DOHH2 (cell line): ENCODE data around the gene AVPR1B.
"Not testable (repeated sequence)": the region's sequence is repeated elsewhere in the genome, so short reads cannot be mapped to it uniquely, and the experiment has no call there.

Experiments
- H3F3A ChIP-seq: fragments of 200-600 bp; sonication (generic), shearing (Covaris generic); 2 replicates; pipeline ENCODE4 v1.6.0; 2016; ENCODE audit warnings: antibody characterized with exemption, mild to moderate bottlenecking; ENCODE audit not compliant: control insufficient read depth, insufficient read depth
- H3K27ac ChIP-seq: fragments of 200-600 bp; sonication (generic); 2 replicates; pipeline ENCODE4 v1.5.1; 2014; ENCODE audit warnings: low read depth, mild to moderate bottlenecking, low read length, moderate library complexity
- H3K27me3 ChIP-seq: fragments of 200-600 bp; sonication (generic); 2 replicates; pipeline ENCODE4 v1.6.1; 2014; ENCODE audit warnings: mild to moderate bottlenecking, low read length, mixed read lengths; ENCODE audit not compliant: control insufficient read depth
- H3K36me3 ChIP-seq: fragments of 200-600 bp; sonication (generic); 2 replicates; pipeline ENCODE4 v1.6.1; 2014; ENCODE audit warnings: mild to moderate bottlenecking, low read length, moderate library complexity, mixed read lengths; ENCODE audit not compliant: control insufficient read depth
- H3K4me1 ChIP-seq: fragments of 200-600 bp; sonication (generic); 2 replicates; pipeline ENCODE4 v1.6.1; 2014; ENCODE audit warnings: mild to moderate bottlenecking, low read length, mixed read lengths; ENCODE audit not compliant: control insufficient read depth
- H3K4me2 ChIP-seq: fragments of 200-600 bp; sonication (generic); 2 replicates; pipeline ENCODE4 v1.6.0; 2014; ENCODE audit warnings: mild to moderate bottlenecking, low read length, moderate library complexity
- H3K4me3 ChIP-seq: fragments of 200-600 bp; sonication (generic); 2 replicates; pipeline ENCODE4 v1.5.1; 2014; ENCODE audit warnings: mild to moderate bottlenecking, low read length, mixed read lengths
- H3K79me2 ChIP-seq: fragments of 200-600 bp; sonication (generic); 2 replicates; pipeline ENCODE4 v1.6.1; 2014; ENCODE audit warnings: mild to moderate bottlenecking, low read length, mixed read lengths; ENCODE audit not compliant: control insufficient read depth
- H3K9me2 ChIP-seq: fragments of 200-600 bp; sonication (generic); replicated peaks from 2 replicates; pipeline ENCODE4 v1.6.1; 2014; ENCODE audit warnings: mild to moderate bottlenecking, low read length, mixed read lengths; ENCODE audit not compliant: control insufficient read depth
- H3K9me3 ChIP-seq: fragments of 200-600 bp; sonication (generic); 2 replicates; pipeline ENCODE4 v1.6.1; 2014; ENCODE audit warnings: antibody characterized with exemption, low read length, mixed read lengths; ENCODE audit not compliant: control insufficient read depth, insufficient read depth
- H4K20me1 ChIP-seq: fragments of 200-600 bp; sonication (generic); 2 replicates; pipeline ENCODE4 v1.6.0; 2014; ENCODE audit warnings: low read depth, mild to moderate bottlenecking, antibody characterized with exemption, low read length, moderate library complexity; ENCODE audit not compliant: control insufficient read depth, insufficient read depth
- EZH2phosphoT487 ChIP-seq: fragments of 200-600 bp; sonication (generic); IDR thresholded peaks from 2 replicates; pipeline ENCODE4 v1.6.1; 2017; ENCODE audit warnings: borderline replicate concordance, mild to moderate bottlenecking, antibody characterized with exemption, low read length, moderate library complexity, mixed read lengths
- TF ChIP-seq, protein P1 (sequence below): fragments of 200-600 bp; sonication (generic); IDR thresholded peaks from one replicate; pipeline ENCODE4 v1.5.1; 2014; ENCODE audit warnings: antibody characterized with exemption, mild to moderate bottlenecking, low read depth, low read length; ENCODE audit not compliant: poor library complexity, severe bottlenecking

AVPR1B gene

DNA sequence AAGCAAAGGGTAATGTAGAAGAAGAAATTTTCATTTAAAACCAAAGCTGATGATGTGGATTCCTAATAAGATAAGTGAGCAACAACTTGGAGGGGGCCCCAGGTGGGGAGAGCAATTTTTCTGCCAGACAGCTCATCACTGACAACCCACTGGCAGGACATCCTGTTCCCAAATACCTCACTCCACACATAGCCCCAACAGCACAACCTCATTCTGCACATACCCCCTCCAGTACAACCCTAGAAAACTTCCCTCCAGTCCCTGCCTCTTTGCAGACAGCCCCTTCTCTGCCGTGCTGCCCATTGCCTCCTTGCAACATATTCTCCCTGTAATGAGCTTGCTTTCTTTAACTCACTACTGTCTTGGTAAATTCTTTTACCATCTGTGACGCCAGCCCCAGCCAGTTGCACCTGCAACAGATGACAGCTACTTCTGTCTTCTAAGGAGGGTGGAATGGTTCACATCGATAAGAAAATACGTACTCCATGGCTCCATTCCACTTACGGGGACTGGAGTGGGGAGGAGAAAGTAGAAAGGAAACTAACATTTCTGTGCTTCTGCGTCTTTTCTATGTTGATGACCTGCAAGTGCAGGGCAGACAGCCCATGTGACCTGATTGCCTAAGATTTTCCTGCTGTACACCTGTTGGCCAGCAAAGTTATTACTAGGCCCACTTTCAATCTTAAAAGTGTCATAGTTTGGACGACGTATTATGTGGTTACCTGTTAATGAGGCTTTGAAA lies 49.5 kb downstream of the AVPR1B start:
- no peak overlapping the region for H3K27ac ChIP-seq
- H4K20me1 ChIP-seq = peaks cover 19% of the 10 kb centered on the region; the same call in 1 of the 2 replicates
- H3K36me3 ChIP-seq = peaks cover 56% of the 10 kb centered on the region
- no peaks in the 10 kb centered on the region for H3K27me3 ChIP-seq
- H3K79me2 ChIP-seq = peaks cover 12% of the 10 kb centered on the region
- H3K4me2 ChIP-seq = no peak overlapping the region
- H3K9me2 ChIP-seq = no peaks in the 10 kb centered on the region
- H3K4me3 ChIP-seq = no peak overlapping the region
- no peaks in the 10 kb centered on the region for H3K9me3 ChIP-seq
- no peak for TF ChIP-seq EZH2phosphoT487
- TF ChIP-seq, protein P1, sequence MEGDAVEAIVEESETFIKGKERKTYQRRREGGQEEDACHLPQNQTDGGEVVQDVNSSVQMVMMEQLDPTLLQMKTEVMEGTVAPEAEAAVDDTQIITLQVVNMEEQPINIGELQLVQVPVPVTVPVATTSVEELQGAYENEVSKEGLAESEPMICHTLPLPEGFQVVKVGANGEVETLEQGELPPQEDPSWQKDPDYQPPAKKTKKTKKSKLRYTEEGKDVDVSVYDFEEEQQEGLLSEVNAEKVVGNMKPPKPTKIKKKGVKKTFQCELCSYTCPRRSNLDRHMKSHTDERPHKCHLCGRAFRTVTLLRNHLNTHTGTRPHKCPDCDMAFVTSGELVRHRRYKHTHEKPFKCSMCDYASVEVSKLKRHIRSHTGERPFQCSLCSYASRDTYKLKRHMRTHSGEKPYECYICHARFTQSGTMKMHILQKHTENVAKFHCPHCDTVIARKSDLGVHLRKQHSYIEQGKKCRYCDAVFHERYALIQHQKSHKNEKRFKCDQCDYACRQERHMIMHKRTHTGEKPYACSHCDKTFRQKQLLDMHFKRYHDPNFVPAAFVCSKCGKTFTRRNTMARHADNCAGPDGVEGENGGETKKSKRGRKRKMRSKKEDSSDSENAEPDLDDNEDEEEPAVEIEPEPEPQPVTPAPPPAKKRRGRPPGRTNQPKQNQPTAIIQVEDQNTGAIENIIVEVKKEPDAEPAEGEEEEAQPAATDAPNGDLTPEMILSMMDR = no peak
- no peaks in the 10 kb centered on the region for H3K4me1 ChIP-seq
- H3F3A ChIP-seq = no peaks in the 10 kb centered on the region

GRCh38 chr1:206066479-206067171 lies 50.6 kb downstream of the AVPR1B start:
- TF ChIP-seq, protein P1 = no peak
- no peak for TF ChIP-seq EZH2phosphoT487
- Histone ChIP-seq H3K4me1 (no peaks in the 10 kb centered on the region), H4K20me1 (peaks cover 19% of the 10 kb centered on the region; the same call in 1 of the 2 replicates), H3K36me3 (peaks cover 64% of the 10 kb centered on the region), H3K27ac (no peak overlapping the region), H3K4me3 (no peak overlapping the region), H3K9me2 (no peaks in the 10 kb centered on the region), H3K4me2 (no peak overlapping the region), H3F3A (no peaks in the 10 kb centered on the region), H3K79me2 (peaks cover 18% of the 10 kb centered on the region), H3K27me3 (no peaks in the 10 kb centered on the region), H3K9me3 (no peaks in the 10 kb centered on the region)

GRCh38 chr1:206065547-206066145 lies 51.5 kb downstream of the AVPR1B start:
- Histone ChIP-seq H3K27ac (no peak overlapping the region), H3K4me2 (no peak overlapping the region), H3K9me3 (no peaks in the 10 kb centered on the region), H3K36me3 (peaks cover 69% of the 10 kb centered on the region), H3K79me2 (peaks cover 26% of the 10 kb centered on the region), H3F3A (no peaks in the 10 kb centered on the region), H3K27me3 (no peaks in the 10 kb centered on the region), H3K4me3 (no peak overlapping the region), H4K20me1 (peaks cover 19% of the 10 kb centered on the region; the same call in 1 of the 2 replicates), H3K9me2 (no peaks in the 10 kb centered on the region), H3K4me1 (no peaks in the 10 kb centered on the region)
- TF ChIP-seq EZH2phosphoT487 = no peak
- TF ChIP-seq, protein P1 = no peak

DNA sequence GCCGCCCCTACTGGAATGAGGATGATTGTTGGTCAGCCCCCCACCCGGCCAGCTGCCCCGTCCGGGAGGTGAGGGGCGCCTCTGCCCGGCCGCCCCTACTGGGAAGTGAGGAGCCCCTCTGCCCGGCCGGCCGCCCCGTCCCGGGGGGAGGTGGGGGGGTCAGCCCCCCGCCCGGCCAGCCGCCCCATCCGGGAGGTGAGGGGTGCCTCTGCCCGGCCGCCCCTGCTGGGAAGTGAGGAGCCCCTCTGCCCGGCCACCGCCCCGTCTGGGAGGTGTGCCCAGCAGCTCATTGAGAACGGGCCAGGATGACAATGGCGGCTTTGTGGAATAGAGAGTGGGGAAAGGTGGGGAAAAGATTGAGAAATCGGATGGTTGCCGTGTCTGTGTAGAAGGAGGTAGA lies 52.7 kb downstream of the AVPR1B start:
- Histone ChIP-seq H3K79me2 (peaks cover 37% of the 10 kb centered on the region), H3K36me3 (peaks cover 74% of the 10 kb centered on the region)

DNA sequence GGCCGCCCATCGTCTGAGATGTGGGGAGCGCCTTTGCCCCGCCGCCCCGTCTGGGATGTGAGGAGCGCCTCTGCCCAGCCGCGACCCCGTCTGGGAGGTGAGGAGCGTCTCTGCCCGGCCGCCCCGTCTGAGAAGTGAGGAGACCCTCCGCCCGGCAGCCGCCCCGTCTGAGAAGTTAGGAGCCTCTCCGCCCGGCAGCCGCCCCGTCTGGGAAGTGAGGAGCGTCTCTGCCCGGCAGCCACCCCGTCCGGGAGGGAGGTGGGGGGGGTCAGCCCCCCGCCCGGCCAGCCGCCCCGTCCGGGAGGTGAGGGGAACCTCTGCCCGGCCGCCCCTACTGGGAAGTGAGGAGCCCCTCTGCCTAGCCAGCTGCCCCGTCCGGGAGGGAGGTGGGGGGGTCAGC lies 53.2 kb downstream of the AVPR1B start:
- peaks cover 42% of the 10 kb centered on the region for H3K79me2 ChIP-seq
- not testable (repeated sequence) for H3K4me2 ChIP-seq, H3K9me3 ChIP-seq, H3K27ac ChIP-seq, H3K27me3 ChIP-seq, H3K9me2 ChIP-seq, H3F3A ChIP-seq, H3K4me3 ChIP-seq
- H4K20me1 ChIP-seq = peaks cover 19% of the 10 kb centered on the region; the same call in 1 of the 2 replicates
- H3K36me3 ChIP-seq = peaks cover 74% of the 10 kb centered on the region
- H3K4me1 ChIP-seq = peaks cover 14% of the 10 kb centered on the region

More for the DNA sequence above, 52.7 kb downstream of the AVPR1B start:
- H3K4me1 ChIP-seq, H3F3A ChIP-seq, H3K27ac ChIP-seq, H3K9me3 ChIP-seq, H3K9me2 ChIP-seq, H3K27me3 ChIP-seq, H3K4me3 ChIP-seq, H3K4me2 ChIP-seq: not testable (repeated sequence)
- H4K20me1 ChIP-seq = peaks cover 19% of the 10 kb centered on the region; the same call in 1 of the 2 replicates
